HepG2 (cell line): Measurements from ENCODE around the gene RAD51D. TPM values are rescaled to one million over a fixed set of nuclear protein-coding genes. Genes with fewer than 3 reads are reported as not detected.
A peak's percentile ranks its signal among the peaks of the same experiment; 100 is the strongest.

ENCODE experiments used
- FIP1L1 ChIP-seq: fragments of 200-400 bp; formaldehyde crosslinking; IDR thresholded peaks from 2 replicates; pipeline ENCODE4 v1.6.1; 2018; ENCODE audit warnings: low read depth, mild to moderate bottlenecking, low read length, moderate library complexity, borderline replicate concordance; ENCODE audit not compliant: insufficient read depth
- FOXA3 ChIP-seq: IDR thresholded peaks from 2 replicates; pipeline ENCODE4 v1.6.1; 2016; ENCODE audit warnings: missing genetic modification reagents, missing compliant biosample characterization
- KMT2B ChIP-seq: IDR thresholded peaks from 2 replicates; pipeline ENCODE4 v1.6.1; 2016; ENCODE audit warnings: missing genetic modification reagents, missing compliant biosample characterization
- NFIC ChIP-seq: IDR thresholded peaks from 2 replicates; pipeline ENCODE4 v1.6.1; 2012; ENCODE audit warnings: mild to moderate bottlenecking, low read length, inconsistent platforms
- NR3C1 ChIP-seq: sonication (generic); formaldehyde crosslinking; IDR thresholded peaks from 2 replicates; pipeline ENCODE4 v1.4.0; 2020; ENCODE audit warnings: missing genetic modification reagents
- ZBTB7B ChIP-seq: sonication (generic); formaldehyde crosslinking; IDR thresholded peaks from 2 replicates; pipeline ENCODE4 v1.4.0; 2020; ENCODE audit warnings: missing genetic modification reagents
- ZNF281 ChIP-seq: sonication (generic); formaldehyde crosslinking; IDR thresholded peaks from 2 replicates; pipeline ENCODE4 v1.4.0; 2020; ENCODE audit warnings: missing genetic modification reagents, borderline replicate concordance
- ZNF317 ChIP-seq: sonication (generic); formaldehyde crosslinking; IDR thresholded peaks from 2 replicates; pipeline ENCODE4 v1.5.0; 2020; ENCODE audit warnings: mild to moderate bottlenecking, missing genetic modification reagents
- ZNF33B ChIP-seq: sonication (generic); formaldehyde crosslinking; IDR thresholded peaks from 2 replicates; pipeline ENCODE4 v1.5.1; 2020; ENCODE audit warnings: mild to moderate bottlenecking, missing genetic modification reagents
- ZNF501 ChIP-seq: sonication (generic); formaldehyde crosslinking; IDR thresholded peaks from 2 replicates; pipeline ENCODE4 v1.5.1; 2020; ENCODE audit warnings: mild to moderate bottlenecking, moderate library complexity, missing genetic modification reagents
- ZNF572 ChIP-seq: sonication (generic); formaldehyde crosslinking; IDR thresholded peaks from 2 replicates; pipeline ENCODE4 v1.5.1; 2020; ENCODE audit warnings: mild to moderate bottlenecking, missing genetic modification reagents
- ZNF687 ChIP-seq: sonication (generic); formaldehyde crosslinking; IDR thresholded peaks from 2 replicates; pipeline ENCODE4 v1.5.1; 2020; ENCODE audit warnings: mild to moderate bottlenecking, missing genetic modification reagents, moderate library complexity
- ZXDC ChIP-seq: sonication (generic); formaldehyde crosslinking; IDR thresholded peaks from 2 replicates; pipeline ENCODE4 v1.5.0; 2020; ENCODE audit warnings: mild to moderate bottlenecking, missing genetic modification reagents
- polyA plus RNA-seq, 8 experiments: library from polyadenylated mRNA; depleted of rRNA in 3 of 8; stranded (reverse) in 7 of 8; unstranded in 1 of 8; fragments of >200 nt; fragmentation: Illumina TruSeq in 4 of 8; extraction: Trizol in 4 of 8; gene quantifications; 2 replicates each; pipeline versions ENCODE4 v1.2.1 to v1.2.3, GENCODE V29; 2011 to 2016; ENCODE audit warnings: low read depth in 4 of 8, missing spikeins in 1 of 8, mixed read lengths in 1 of 8; ENCODE audit not compliant: insufficient read depth in 1 of 8
- total RNA-seq, 5 experiments: library from RNA; depleted of rRNA; stranded (reverse); fragments of >200 nt; fragmentation: Illumina TruSeq; extraction: Trizol; gene quantifications; 2 replicates each; pipeline ENCODE4 v1.2.3, GENCODE V29; 2016; ENCODE audit warnings: low read depth in 1 of 5
- TF ChIP-seq, protein P1 (sequence below): sonication (generic); formaldehyde crosslinking; IDR thresholded peaks from 2 replicates; pipeline ENCODE4; 2020; ENCODE audit warnings: missing genetic modification reagents, mild to moderate bottlenecking, borderline replicate concordance
- TF ChIP-seq, protein P2 (sequence below): sonication (generic); formaldehyde crosslinking; IDR thresholded peaks from 2 replicates; pipeline ENCODE4 v1.5.0; 2020; ENCODE audit warnings: missing genetic modification reagents

Gene RAD51D
- total and polyA plus RNA-seq, 2 of the 13 experiments (the other 11 are each of a cell fraction or from before 2014, with no cell fraction given) = 6.7 to 13.1 TPM

- TF ChIP-seq, protein P1, sequence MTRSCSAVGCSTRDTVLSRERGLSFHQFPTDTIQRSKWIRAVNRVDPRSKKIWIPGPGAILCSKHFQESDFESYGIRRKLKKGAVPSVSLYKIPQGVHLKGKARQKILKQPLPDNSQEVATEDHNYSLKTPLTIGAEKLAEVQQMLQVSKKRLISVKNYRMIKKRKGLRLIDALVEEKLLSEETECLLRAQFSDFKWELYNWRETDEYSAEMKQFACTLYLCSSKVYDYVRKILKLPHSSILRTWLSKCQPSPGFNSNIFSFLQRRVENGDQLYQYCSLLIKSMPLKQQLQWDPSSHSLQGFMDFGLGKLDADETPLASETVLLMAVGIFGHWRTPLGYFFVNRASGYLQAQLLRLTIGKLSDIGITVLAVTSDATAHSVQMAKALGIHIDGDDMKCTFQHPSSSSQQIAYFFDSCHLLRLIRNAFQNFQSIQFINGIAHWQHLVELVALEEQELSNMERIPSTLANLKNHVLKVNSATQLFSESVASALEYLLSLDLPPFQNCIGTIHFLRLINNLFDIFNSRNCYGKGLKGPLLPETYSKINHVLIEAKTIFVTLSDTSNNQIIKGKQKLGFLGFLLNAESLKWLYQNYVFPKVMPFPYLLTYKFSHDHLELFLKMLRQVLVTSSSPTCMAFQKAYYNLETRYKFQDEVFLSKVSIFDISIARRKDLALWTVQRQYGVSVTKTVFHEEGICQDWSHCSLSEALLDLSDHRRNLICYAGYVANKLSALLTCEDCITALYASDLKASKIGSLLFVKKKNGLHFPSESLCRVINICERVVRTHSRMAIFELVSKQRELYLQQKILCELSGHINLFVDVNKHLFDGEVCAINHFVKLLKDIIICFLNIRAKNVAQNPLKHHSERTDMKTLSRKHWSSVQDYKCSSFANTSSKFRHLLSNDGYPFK (CRISPR knock-in tag) = no peak
- TF ChIP-seq ZBTB7B (CRISPR knock-in tag) (peak; percentile 29; the same call in 1 of the 2 replicates), KMT2B (CRISPR knock-in tag) (no peak), ZNF572 (CRISPR knock-in tag) (no peak), ZNF281 (CRISPR knock-in tag) (no peak), ZNF33B (CRISPR knock-in tag) (no peak), ZXDC (CRISPR knock-in tag) (no peak), FIP1L1 (no peak), ZNF687 (peak; percentile 5; the same call in 1 of the 2 replicates), NR3C1 (CRISPR knock-in tag) (no peak), FOXA3 (CRISPR knock-in tag) (no peak), NFIC (no peak), ZNF317 (0 out of 2 replicates have a peak, but pooled peaks have one; percentile 54), ZNF501 (peak; percentile 39; the same call in 1 of the 2 replicates)
- TF ChIP-seq, protein P2, sequence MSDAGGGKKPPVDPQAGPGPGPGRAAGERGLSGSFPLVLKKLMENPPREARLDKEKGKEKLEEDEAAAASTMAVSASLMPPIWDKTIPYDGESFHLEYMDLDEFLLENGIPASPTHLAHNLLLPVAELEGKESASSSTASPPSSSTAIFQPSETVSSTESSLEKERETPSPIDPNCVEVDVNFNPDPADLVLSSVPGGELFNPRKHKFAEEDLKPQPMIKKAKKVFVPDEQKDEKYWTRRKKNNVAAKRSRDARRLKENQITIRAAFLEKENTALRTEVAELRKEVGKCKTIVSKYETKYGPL (CRISPR knock-in tag) = no peak
These were observed 29.9 kb downstream of the RAD51D start (continued) for GRCh38 chr17:35089586-35090296.
